H7 (cell line): ENCODE data around the gene MTTP. TPM values are rescaled to one million over a fixed set of nuclear protein-coding genes. Genes with fewer than 3 reads are reported as not detected.

Source experiments
- DNase-seq: peaks from one replicate; pipeline ENCODE4 v3.0.0; 2012
- H3K27me3 ChIP-seq: 2 replicates; pipeline ENCODE4 v1.6.0; 2011; ENCODE audit warnings: mild to moderate bottlenecking, low read length; ENCODE audit not compliant: control insufficient read depth, insufficient read depth
- H3K36me3 ChIP-seq: replicated peaks from 2 replicates; pipeline ENCODE4 v1.5.1; 2011; ENCODE audit warnings: low read length; ENCODE audit not compliant: control insufficient read depth, insufficient read depth
- H3K4me3 ChIP-seq: 2 replicates; pipeline ENCODE4 v1.5.1; 2011; ENCODE audit warnings: low read depth, mild to moderate bottlenecking, control low read depth, low read length, moderate library complexity; ENCODE audit not compliant: insufficient read depth
- total RNA-seq: library from RNA; depleted of rRNA; stranded (reverse); fragments of >200 nt; shearing (Covaris generic); gene quantifications from 2 replicates; pipeline ENCODE4 v1.2.3, GENCODE V29; 2014

The MTTP gene
- total RNA-seq, 1 experiment from 2014 or later = 0.14 TPM

DNA sequence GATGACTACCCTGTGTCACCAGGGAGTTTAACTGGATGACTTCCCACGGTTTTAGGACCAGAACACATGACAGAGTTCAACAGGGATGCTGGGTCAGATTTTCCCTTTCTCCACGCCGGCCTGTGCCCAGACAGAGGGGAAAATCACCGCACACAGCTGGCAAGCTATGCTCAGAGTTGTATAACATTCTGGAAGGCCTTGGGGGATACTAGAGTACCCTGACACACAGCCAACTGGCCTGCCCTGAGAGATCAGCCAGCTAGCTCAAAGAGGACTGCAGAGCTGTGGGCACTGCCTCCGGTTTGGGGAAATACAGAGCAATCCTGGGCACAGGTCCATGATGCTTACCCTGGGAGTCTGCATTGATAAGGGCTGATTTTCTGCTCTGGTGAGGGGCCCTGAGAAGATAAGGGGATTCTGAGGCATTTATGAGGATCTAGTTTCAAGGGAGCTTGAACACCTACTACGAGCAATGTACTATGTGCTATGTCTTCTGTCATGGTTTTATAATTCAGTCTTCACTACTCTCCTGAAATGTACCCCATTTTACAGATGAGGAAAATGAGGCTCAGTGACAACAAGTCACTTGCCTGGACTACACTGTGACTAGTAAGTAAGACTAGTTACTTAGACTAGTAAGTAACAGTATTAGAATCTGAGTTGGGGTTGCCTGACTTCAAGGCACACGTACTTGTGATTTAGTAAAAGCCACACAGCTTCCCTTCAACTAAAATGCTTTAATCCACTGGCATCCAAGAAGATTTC, 68.3 kb downstream of the MTTP start:
- DNase-seq = no peak
- H3K36me3 ChIP-seq = no peaks in the 10 kb centered on the region
- H3K27me3 ChIP-seq = peaks cover 3% of the 10 kb centered on the region; the same call in 1 of the 2 replicates
- H3K4me3 ChIP-seq = no peak overlapping the region

DNA sequence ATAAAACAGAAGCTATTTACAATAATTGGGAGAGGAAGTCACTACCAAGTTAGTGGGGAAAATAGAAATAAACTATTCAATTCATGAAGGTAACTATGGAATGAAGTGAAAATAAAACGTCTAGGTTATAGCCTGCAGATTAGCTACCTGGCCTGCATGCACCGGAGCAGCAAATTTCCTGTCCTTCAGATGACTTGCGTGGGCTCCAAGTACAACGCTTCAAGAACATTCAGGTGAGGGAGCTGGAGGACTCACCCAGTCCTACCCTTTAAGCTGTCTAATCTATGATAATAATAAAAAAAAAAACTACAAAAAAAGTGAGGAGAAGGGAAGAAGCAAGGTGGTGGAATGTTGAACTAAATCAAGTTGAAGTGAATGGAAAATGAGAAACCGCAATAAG, 69.8 kb downstream of the MTTP start:
- H3K27me3 ChIP-seq = peaks cover 3% of the 10 kb centered on the region; the same call in 1 of the 2 replicates
- no peak for DNase-seq
- H3K4me3 ChIP-seq = no peak overlapping the region
- no peaks in the 10 kb centered on the region for H3K36me3 ChIP-seq

DNA sequence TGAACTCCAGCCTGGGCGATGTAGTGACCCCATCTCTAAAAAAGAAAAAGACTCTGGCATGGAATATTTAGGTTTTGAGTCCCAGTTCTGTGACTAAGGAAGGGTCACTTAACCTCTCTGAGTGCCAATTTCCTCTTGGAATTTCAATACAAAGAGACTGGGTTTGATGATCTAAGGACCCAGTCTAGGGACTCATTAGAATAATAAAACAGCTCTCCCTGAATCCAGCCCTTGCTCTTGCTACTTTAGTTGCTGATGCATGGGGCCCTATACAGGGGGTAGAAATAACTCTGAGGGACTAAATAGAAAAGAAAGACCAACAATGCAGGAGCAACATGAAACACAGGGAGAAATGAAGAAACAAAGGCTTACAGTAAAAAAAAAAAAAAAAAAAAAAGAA, 70.4 kb downstream of the MTTP start:
- peak; percentile 55 for DNase-seq
- peaks cover 3% of the 10 kb centered on the region; the same call in 1 of the 2 replicates for H3K27me3 ChIP-seq
- no peaks in the 10 kb centered on the region for H3K36me3 ChIP-seq
- H3K4me3 ChIP-seq = no peak overlapping the region

DNA sequence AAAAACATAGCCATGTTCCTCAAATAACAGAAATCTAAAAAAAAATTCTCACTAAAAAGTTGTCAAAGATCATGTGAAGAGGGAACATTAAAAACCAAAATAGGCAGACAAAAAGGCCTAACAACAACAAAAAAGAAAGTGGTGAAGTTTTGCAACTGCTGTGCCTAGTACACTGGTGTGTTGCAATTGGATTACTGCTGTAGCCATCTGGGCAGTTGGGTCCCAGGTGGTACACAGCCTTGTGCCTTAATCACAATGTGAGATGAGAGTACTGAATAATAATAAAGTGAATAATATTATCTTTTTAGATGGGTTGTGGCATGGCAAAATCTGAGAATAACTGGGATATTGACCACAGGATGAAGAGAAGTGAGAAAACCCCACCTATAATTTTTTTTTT, 71.0 kb downstream of the MTTP start:
- no peaks in the 10 kb centered on the region for H3K36me3 ChIP-seq
- DNase-seq = no peak
- peaks cover 3% of the 10 kb centered on the region; the same call in 1 of the 2 replicates for H3K27me3 ChIP-seq
- H3K4me3 ChIP-seq = no peak overlapping the region

DNA sequence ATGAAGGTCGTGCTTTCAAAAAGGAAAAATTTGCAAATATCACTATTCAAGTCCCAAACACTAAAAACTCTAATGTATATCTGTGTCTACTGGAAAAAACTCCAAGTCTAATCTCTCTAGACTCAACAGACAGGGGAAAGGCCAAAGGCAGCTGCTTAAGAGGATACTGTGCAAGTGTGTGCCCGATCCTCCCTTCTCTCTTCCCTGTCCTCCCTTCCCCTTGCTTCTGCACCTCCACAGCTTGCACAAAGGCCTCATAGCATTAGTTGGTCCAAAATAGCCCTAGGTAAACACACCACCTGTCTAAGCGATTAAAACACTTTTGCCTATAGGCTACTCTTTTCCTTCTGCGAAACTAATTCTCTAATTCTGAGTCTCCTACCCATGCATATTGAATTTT, 72.4 kb downstream of the MTTP start:
- DNase-seq = no peak
- H3K36me3 ChIP-seq = no peaks in the 10 kb centered on the region
- peaks cover 3% of the 10 kb centered on the region for H3K27me3 ChIP-seq
- H3K4me3 ChIP-seq = no peak overlapping the region

DNA sequence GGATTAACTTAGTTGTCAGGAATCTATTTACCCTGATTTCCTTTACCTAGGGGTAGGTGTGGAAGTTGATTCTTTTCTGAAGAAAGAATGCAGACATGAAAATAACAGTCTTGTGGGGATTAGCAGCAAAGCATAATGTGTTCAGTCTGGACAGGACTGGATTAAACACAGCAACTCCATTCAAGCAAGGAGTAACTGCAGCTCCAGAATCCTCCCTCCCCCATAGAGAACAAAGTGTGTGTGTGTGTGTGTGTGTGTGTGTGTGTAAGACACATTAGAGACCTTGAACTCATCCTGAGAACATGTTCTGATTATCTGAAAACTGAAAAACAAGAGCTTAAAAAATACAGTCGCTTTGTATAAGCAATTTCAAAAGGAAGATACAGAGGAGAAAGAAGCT, 73.7 kb downstream of the MTTP start:
- DNase-seq = no peak
- Histone ChIP-seq H3K27me3 (peaks cover 3% of the 10 kb centered on the region), H3K36me3 (no peaks in the 10 kb centered on the region), H3K4me3 (no peak overlapping the region)

DNA sequence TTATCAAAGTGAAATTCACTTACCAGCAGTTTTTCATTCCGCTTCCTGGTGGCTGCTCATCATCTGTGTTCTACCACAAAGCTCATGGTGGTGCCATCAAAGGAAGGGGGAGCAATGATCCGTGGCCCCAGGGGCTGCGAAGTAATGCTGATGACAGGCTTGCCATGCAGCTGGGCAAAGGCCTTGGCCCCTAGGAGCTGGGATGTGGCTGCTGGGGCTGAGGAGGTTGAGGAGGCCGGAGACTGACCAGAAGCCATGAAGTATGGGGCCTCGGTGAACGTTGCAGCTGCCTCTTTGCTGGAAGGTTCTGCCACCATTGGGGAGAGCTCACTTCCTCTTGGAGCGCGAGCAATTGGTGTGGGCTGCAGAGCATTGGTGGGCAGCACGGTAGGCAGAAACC, 74.6 kb downstream of the MTTP start:
- no peaks in the 10 kb centered on the region; the same call in 1 of the 2 replicates for H3K27me3 ChIP-seq
- DNase-seq = no peak
- no peaks in the 10 kb centered on the region for H3K36me3 ChIP-seq
- no peak overlapping the region for H3K4me3 ChIP-seq

DNA sequence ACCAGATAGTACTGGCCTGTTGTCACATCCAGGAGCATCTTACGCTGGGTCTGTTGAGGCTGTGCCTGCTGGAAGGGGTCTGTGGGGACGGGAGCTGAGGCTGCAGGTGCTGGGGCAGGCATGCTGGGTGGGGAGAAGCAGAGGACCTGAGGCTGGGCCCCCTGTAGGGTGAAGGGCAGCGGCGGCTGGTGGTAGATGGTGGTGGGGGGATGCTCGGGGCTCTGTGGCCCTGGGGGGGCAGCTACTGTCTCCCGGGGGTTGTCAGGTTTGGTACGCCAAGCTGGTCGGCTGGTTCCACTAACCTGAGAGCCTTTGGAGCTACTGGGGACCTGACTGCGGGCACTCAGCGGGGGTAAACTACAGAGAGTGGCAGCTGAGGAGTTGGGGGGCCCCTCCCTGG, 75.2 kb downstream of the MTTP start:
- peak; percentile 8 for DNase-seq
- no peaks in the 10 kb centered on the region; the same call in 1 of the 2 replicates for H3K27me3 ChIP-seq
- no peaks in the 10 kb centered on the region for H3K36me3 ChIP-seq
- no peak overlapping the region for H3K4me3 ChIP-seq

DNA sequence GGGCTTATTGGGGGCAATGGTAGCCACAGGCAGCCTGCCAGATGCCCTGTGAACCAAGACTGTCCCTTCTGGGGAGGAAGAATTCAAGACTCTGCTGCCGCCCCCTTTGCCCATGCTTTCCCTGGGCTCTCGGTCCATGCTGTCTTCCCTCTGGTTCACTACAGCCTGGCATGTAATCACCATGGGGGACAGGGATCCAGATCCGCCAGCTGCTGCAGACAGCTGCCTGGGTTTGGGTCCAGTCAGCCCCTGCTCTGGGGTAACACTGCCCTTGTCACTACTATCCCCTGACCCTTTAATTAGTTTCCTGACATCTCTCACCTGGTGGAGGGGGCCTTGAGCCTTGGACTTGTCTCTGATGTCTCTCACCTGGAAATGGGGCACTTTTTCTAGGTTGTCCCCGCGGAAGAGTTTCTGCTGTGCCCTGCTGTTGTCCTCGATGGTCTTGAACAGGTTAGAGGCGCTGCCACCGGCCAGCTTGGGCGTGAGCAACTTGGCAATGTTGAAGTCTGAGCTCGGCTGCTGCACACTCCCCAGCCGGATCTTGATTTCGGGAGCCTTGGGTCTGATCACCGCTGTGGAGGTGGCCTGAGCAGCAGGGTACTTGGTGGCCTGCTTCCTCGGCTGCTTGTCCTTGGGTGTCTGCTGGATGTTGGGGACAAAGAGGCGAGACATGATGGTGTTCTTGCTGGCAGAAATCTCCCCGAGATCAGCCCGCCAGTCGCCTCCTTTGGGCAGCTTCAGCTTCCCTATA, 76.6 kb downstream of the MTTP start:
- Histone ChIP-seq H3K27me3 (no peaks in the 10 kb centered on the region; the same call in 1 of the 2 replicates), H3K36me3 (no peaks in the 10 kb centered on the region), H3K4me3 (no peak overlapping the region)
- no peak for DNase-seq

DNA sequence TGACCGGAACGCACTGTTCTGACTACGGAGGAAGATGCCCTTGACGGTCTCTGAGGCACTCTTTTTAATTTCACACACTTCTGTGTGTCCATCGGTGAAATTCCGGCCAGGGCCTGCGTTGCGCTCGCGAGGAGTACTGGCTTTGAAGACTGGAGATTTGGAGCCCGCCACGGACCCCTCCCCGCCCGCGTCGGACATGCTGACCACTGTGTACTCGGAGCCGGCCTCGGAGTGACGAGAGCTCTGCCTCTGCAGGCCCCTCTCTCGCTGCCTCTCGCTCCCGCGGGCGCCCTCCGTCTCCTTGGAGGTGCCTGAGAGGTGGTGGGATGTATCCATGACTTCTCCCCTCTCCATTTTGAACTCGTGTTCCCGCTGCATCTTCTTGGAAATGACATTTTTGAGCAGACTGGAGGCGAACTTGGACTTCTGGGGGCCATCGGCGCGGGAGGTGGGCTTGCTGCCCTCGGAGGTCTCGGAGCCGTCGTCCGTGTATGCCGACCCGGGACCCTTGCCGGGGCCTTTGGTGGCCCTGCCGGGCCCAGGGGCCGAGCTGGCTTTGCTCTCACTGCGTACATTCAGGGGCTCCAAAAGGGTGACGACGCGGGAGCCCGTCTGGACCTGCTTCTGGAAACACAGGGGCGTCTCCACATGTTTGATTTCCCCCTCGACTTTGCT, 77.3 kb downstream of the MTTP start:
- no peaks in the 10 kb centered on the region for H3K36me3 ChIP-seq
- DNase-seq = peak; percentile 14

DNA sequence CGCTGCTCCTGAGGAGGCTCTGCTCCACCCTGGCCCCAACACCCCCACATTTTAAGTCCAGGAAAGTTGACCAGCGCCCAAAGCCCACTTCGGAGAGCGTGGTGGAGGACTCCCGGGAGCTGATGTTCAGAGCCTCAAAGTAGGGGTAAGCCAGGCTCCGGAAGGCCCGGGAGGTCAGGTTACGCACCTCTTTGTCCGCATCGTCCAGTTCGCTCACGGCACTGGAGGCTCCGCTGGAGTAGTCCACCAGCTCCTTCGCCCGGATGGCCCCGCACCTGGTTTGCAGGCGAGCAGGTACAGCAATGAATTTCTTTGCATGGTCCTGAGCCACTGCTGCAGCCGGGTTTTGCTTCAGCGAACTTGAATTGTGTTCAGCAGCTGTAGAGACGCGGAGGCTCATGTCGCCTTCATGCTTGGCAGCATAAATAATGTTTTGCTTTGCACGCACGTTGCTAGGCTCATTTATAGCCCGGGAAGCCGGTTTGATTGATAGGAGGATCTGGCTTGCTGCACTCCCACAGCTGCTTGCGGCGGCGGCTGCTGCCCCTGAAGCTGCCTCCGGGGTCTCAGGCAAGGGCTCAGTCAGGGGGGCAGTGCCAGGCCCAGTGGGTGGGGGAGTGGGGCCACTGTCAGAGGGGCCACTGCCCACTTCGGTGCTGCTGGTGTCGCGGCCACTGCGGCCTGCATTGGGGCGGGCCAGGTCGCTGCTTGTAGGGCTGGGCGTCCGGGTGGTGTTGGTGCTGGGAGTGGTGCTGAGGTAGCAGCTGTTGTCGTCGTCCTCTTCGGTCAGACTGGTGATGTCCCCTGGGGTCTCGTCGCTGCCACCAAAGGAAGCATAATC, 78.2 kb downstream of the MTTP start:
- Histone ChIP-seq H3K36me3 (no peaks in the 10 kb centered on the region), H3K27me3 (no peaks in the 10 kb centered on the region; the same call in 1 of the 2 replicates), H3K4me3 (no peak overlapping the region)
- DNase-seq = peak; percentile 24

More for the DNA sequence above, 77.3 kb downstream of the MTTP start:
- Histone ChIP-seq H3K27me3 (no peaks in the 10 kb centered on the region; the same call in 1 of the 2 replicates), H3K4me3 (no peak overlapping the region)

DNA sequence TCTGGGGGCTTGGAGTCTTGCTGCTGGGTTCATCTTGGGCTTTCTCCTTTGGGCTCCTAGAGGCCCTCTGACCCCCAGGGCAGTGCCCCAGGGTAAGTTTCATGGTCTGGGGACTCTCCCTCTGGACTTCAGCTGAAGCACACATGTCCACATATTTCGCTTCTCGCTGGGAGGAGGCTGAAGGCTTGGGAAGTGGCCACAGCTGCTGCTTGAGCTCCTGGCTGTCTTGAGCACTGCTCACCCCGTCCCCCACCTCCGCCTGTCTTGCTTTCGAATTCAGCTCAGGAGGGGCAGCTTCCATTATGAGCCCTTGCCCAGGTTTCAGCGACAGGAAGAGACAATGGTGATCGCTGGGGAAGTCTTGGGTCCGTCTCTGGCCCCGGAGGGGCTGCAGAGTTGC, 79.3 kb downstream of the MTTP start:
- Histone ChIP-seq H3K27me3 (no peaks in the 10 kb centered on the region; the same call in 1 of the 2 replicates), H3K36me3 (no peaks in the 10 kb centered on the region), H3K4me3 (no peak overlapping the region)
- no peak for DNase-seq

DNA sequence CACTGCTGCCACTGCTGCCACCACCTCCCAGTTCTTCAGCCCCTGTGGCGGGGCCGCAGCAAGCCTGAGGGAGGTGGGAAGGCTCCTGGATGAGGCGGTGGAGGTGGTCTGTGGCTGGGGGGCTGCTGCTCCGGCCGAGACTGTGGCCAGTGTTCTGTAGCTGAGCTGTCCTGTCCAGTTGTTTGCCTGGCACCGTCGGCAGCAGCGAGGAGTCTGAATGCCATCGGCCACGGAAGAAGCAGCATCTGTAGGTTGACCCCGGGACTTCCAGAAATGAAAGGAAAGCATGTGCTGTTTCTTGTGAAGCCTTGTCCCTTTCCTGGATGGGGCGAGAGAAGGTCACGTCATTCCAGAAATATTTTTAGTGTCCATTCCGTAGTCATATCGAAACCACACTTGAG, 79.7 kb downstream of the MTTP start:
- Histone ChIP-seq H3K36me3 (no peaks in the 10 kb centered on the region), H3K27me3 (no peaks in the 10 kb centered on the region; the same call in 1 of the 2 replicates), H3K4me3 (no peak overlapping the region)
- DNase-seq = no peak
